Naive thymus-derived CD4-positive, alpha-beta T cell (primary cell): ENCODE measurements around the gene ETFRF1. TPM values are rescaled to one million over a fixed set of nuclear protein-coding genes. Genes with fewer than 3 reads are reported as not detected.

ENCODE experiments used
- ATAC-seq: fragments of 150-1000 bp; cut with Tn5 transposase; 2 replicates; pipeline ENCODE4 v1.10.0; 2021; ENCODE audit warnings: mild to moderate bottlenecking, moderate library complexity
- CTCF ChIA-PET: fragments of 350-600 bp; sonication (Branson Sonifier 250); formaldehyde crosslinking; loops from one replicate; lab custom pipeline; 2021; ENCODE audit warnings: antibody characterized with exemption; lab: Charles Lee
- POLR2A ChIA-PET: fragments of 350-600 bp; sonication (Branson Sonifier 250); formaldehyde crosslinking; loops from one replicate; lab custom pipeline; 2021; ENCODE audit warnings: antibody characterized with exemption, inconsistent platforms; lab: Charles Lee
- DNase-seq, 9 donors: peaks; one replicate each; pipeline versions ENCODE4 v3.0.0 to v3.0.0-alpha.2; 2020 to 2022; ENCODE audit warnings: mixed read lengths in 1 of 9
- H3K27ac ChIP-seq: one replicate; pipeline ENCODE4 v1.7.0; 2013; ENCODE audit warnings: mild to moderate bottlenecking, low read depth, low read length, moderate library complexity
- H3K27me3 ChIP-seq, 2 donors: one replicate each; pipeline ENCODE4 v1.7.0; 2013; ENCODE audit warnings: low read length in 2 of 2, mild to moderate bottlenecking in 2 of 2, moderate library complexity in 2 of 2; ENCODE audit not compliant: control insufficient read depth in 2 of 2, insufficient read depth in 2 of 2
- H3K36me3 ChIP-seq, 3 experiments: 1 replicate in 2 of 3; 2 replicates in 1 of 3; pipeline ENCODE4 v1.7.0; 2013; ENCODE audit warnings: low read length in 3 of 3, mild to moderate bottlenecking in 3 of 3, moderate library complexity in 1 of 3; ENCODE audit not compliant: insufficient read depth in 3 of 3, control insufficient read depth in 2 of 3
- H3K4me1 ChIP-seq, 2 donors: one replicate each; pipeline ENCODE4 v1.7.0; 2013; ENCODE audit warnings: low read length in 2 of 2, mild to moderate bottlenecking in 2 of 2, moderate library complexity in 1 of 2; ENCODE audit not compliant: control insufficient read depth in 2 of 2, insufficient read depth in 2 of 2
- H3K4me3 ChIP-seq: 2 replicates; pipeline ENCODE4 v1.7.0; 2013; ENCODE audit warnings: mild to moderate bottlenecking, low read length
- H3K9me3 ChIP-seq, 3 experiments: 1 replicate in 2 of 3; 2 replicates in 1 of 3; pipeline ENCODE4 v1.7.0; 2013; ENCODE audit warnings: low read length in 3 of 3; ENCODE audit not compliant: control insufficient read depth in 2 of 3
- H3K27ac Mint-ChIP-seq, 9 donors: one replicate each; pipeline ENCODE4 v1.8.0; 2020 to 2022; ENCODE audit warnings: mixed read lengths in 9 of 9, mild to moderate bottlenecking in 8 of 9, moderate library complexity in 5 of 9, inconsistent platforms in 2 of 9
- H3K27me3 Mint-ChIP-seq, 5 donors: one replicate each; pipeline ENCODE4 v1.8.0; 2021 to 2022; ENCODE audit warnings: mixed read lengths in 5 of 5, mild to moderate bottlenecking in 1 of 5
- H3K36me3 Mint-ChIP-seq, 5 donors: one replicate each; pipeline ENCODE4 v1.8.0; 2020 to 2022; ENCODE audit warnings: mixed read lengths in 5 of 5, mild to moderate bottlenecking in 3 of 5, inconsistent platforms in 1 of 5
- H3K4me1 Mint-ChIP-seq, 7 donors: one replicate each; pipeline ENCODE4 v1.8.0; 2020 to 2022; ENCODE audit warnings: mixed read lengths in 7 of 7, mild to moderate bottlenecking in 3 of 7, inconsistent platforms in 1 of 7
- H3K4me3 Mint-ChIP-seq, 10 donors: one replicate each; pipeline ENCODE4 v1.8.0; 2020 to 2022; ENCODE audit warnings: mild to moderate bottlenecking in 10 of 10, mixed read lengths in 10 of 10, moderate library complexity in 6 of 10, inconsistent platforms in 2 of 10
- H3K9me3 Mint-ChIP-seq, 11 donors: one replicate each; pipeline ENCODE4 v1.8.0; 2020 to 2022; ENCODE audit warnings: mixed read lengths in 11 of 11, mild to moderate bottlenecking in 4 of 11, inconsistent platforms in 1 of 11, moderate library complexity in 1 of 11
- intact Hi-C, 2 donors: fragments of 100-400 bp; cut with micrococcal nuclease; formaldehyde crosslinking; loops; one replicate each; pipeline ENCODE4 v1.15.1; 2023
- polyA plus RNA-seq, 2 donors: library from polyadenylated mRNA; unstranded; fragments of 300-500 nt; fragmentation: Illumina TruSeq; gene quantifications; one replicate each; pipeline ENCODE4 v1.2.3, GENCODE V29; 2021
- total RNA-seq, 6 experiments: library from RNA in 5 of 6; stranded (reverse) in 5 of 6; gene quantifications; 1 replicate in 5 of 6; 2 replicates in 1 of 6; pipeline ENCODE4 v1.2.3 and lab custom pipeline; 2021 to 2026

The ETFRF1 gene
- total and polyA plus RNA-seq, 7 experiments from 2014 or later, result 12.9 to 80.4 (median 34.4) TPM

GRCh38 chr12:25236190-25236589 lies 41.2 kb downstream of the ETFRF1 start:
- Histone ChIP-seq H3K27ac (no peak overlapping the region), H3K27me3 (no peaks in the 10 kb centered on the region), H3K9me3 (no peaks in the 10 kb centered on the region), H3K4me3 (no peak overlapping the region), H3K4me1 (peaks cover 5 to 10% of the 10 kb centered on the region in 2 donors), H3K36me3 (peaks cover 0 to 25% (median 8%) of the 10 kb centered on the region in 3 experiments)
- ChIA-PET POLR2A (interaction anchor here (0.9 kb wide), 1 partner anchor 11 kb away, joined by 3 read pairs; no protein-coding TSS in a partner anchor), CTCF (interaction anchor here (0.7 kb wide), 1 partner anchor 216 kb away, joined by 3 read pairs; no protein-coding TSS in a partner anchor)
- H3K4me1 Mint-ChIP-seq, result peaks cover 24 to 62% (median 34%) of the 10 kb centered on the region in 7 donors
- H3K27ac Mint-ChIP-seq, result no peak overlapping the region
- H3K4me3 Mint-ChIP-seq, result no peak overlapping the region
- H3K27me3 Mint-ChIP-seq, result no peaks in the 10 kb centered on the region
- peaks cover 7 to 41% (median 26%) of the 10 kb centered on the region in 5 donors for H3K36me3 Mint-ChIP-seq
- no peaks in the 10 kb centered on the region for H3K9me3 Mint-ChIP-seq
- ATAC-seq (no peak), DNase-seq (no peak)
- intact Hi-C loops, result no loop called here

GRCh38 chr12:25236626-25237025 lies 41.6 kb downstream of the ETFRF1 start:
- Mint-ChIP-seq H3K4me3 (no peak overlapping the region), H3K9me3 (no peaks in the 10 kb centered on the region), H3K4me1 (peaks cover 24 to 67% (median 38%) of the 10 kb centered on the region in 7 donors), H3K27me3 (no peaks in the 10 kb centered on the region), H3K27ac (peak overlapping the region in 4 of 9 donors; percentile 6 to 38 (median 24)), H3K36me3 (peaks cover 7 to 41% (median 26%) of the 10 kb centered on the region in 5 donors)
- no peak overlapping the region for H3K27ac ChIP-seq
- H3K27me3 ChIP-seq, result no peaks in the 10 kb centered on the region
- peaks cover 0 to 25% (median 8%) of the 10 kb centered on the region in 3 experiments for H3K36me3 ChIP-seq
- CTCF ChIA-PET, result interaction anchor here (0.7 kb wide), 1 partner anchor 216 kb away, joined by 3 read pairs; no protein-coding TSS in a partner anchor
- ATAC-seq (no peak), DNase-seq (no peak)
- H3K4me1 ChIP-seq, result peaks cover 9 to 10% of the 10 kb centered on the region in 2 donors
- POLR2A ChIA-PET, result interaction anchor here (0.6 to 0.9 kb wide), 2 partner anchors 11 to 15 kb away, joined by 3 read pairs; partner anchors contain the start of gene KRAS
- intact Hi-C loops, result no loop called here
- H3K9me3 ChIP-seq, result no peaks in the 10 kb centered on the region
- H3K4me3 ChIP-seq, result no peak overlapping the region

GRCh38 chr12:25241167-25242020 lies 46.4 kb downstream of the ETFRF1 start:
- H3K27me3 Mint-ChIP-seq, result no peaks in the 10 kb centered on the region
- ChIA-PET CTCF (interaction anchor here (0.6 to 1.9 kb wide), 17 partner anchors 10 to 250 kb away, joined by 3 to 13 read pairs (median 3); partner anchors contain the start of genes DNAI7, ETFRF1 and KRAS), POLR2A (interaction anchor here (0.5 to 3.1 kb wide), 19 partner anchors 8 to 189 kb away, joined by 3 to 23 read pairs (median 4); partner anchors contain the start of genes DNAI7, ETFRF1 and KRAS)
- peak overlapping the region; percentile 20 for H3K27ac ChIP-seq
- H3K9me3 Mint-ChIP-seq, result no peaks in the 10 kb centered on the region
- intact Hi-C loops, result loop anchor here (1.0 to 10.0 kb wide), 9 partner anchors 8 to 783 kb away; partner anchors contain the start of genes DNAI7 (in 1 of the 2), ETFRF1 (in 1 of the 2) and KRAS (in 1 of the 2)
- no peaks in the 10 kb centered on the region for H3K9me3 ChIP-seq
- peak overlapping the region in 1 of 10 donors; percentile 21 for H3K4me3 Mint-ChIP-seq
- peaks cover 11 to 35% (median 26%) of the 10 kb centered on the region in 5 donors for H3K36me3 Mint-ChIP-seq
- peak overlapping the region in 6 of 9 donors; percentile 44 to 84 (median 65) for H3K27ac Mint-ChIP-seq
- peaks cover 10% of the 10 kb centered on the region in 2 donors for H3K4me1 ChIP-seq
- peaks cover 3 to 9% (median 3%) of the 10 kb centered on the region in 3 experiments for H3K36me3 ChIP-seq
- peak; percentile 89 for ATAC-seq
- H3K27me3 ChIP-seq, result no peaks in the 10 kb centered on the region
- no peak overlapping the region for H3K4me3 ChIP-seq
- peak in 7 of 9 donors; percentile 48 to 71 (median 64) for DNase-seq
- H3K4me1 Mint-ChIP-seq, result peaks cover 17 to 79% (median 53%) of the 10 kb centered on the region in 7 donors

GRCh38 chr12:25242981-25243679 lies 48.1 kb downstream of the ETFRF1 start:
- Mint-ChIP-seq H3K27ac (peak overlapping the region in 8 of 9 donors; percentile 25 to 79 (median 52)), H3K4me1 (peaks cover 13 to 72% (median 51%) of the 10 kb centered on the region in 7 donors), H3K36me3 (peaks cover 4 to 25% (median 21%) of the 10 kb centered on the region in 5 donors), H3K4me3 (no peak overlapping the region), H3K27me3 (no peaks in the 10 kb centered on the region), H3K9me3 (peaks cover 0 to 3% (median 0%) of the 10 kb centered on the region in 11 donors)
- intact Hi-C loops, result loop anchor here (5.0 to 10.0 kb wide), 2 partner anchors 86 to 782 kb away; no protein-coding TSS in a partner anchor
- ATAC-seq, result no peak
- Histone ChIP-seq H3K27ac (no peak overlapping the region), H3K9me3 (no peaks in the 10 kb centered on the region), H3K27me3 (no peaks in the 10 kb centered on the region), H3K36me3 (peaks cover 0 to 3% (median 3%) of the 10 kb centered on the region in 3 experiments), H3K4me3 (no peak overlapping the region), H3K4me1 (peaks cover 10% of the 10 kb centered on the region in 2 donors)
- CTCF ChIA-PET, result interaction anchor here (1.0 kb wide), 1 partner anchor 65 kb away, joined by 3 read pairs; no protein-coding TSS in a partner anchor
- POLR2A ChIA-PET, result interaction anchor here (0.6 to 3.1 kb wide), 5 partner anchors 8 to 133 kb away, joined by 3 to 23 read pairs (median 3); partner anchors contain the start of gene KRAS
- DNase-seq, result no peak

GRCh38 chr12:25243680-25243990 lies 48.6 kb downstream of the ETFRF1 start:
- ATAC-seq, result no peak
- Mint-ChIP-seq H3K4me1 (peaks cover 17 to 74% (median 51%) of the 10 kb centered on the region in 7 donors), H3K36me3 (peaks cover 4 to 25% (median 18%) of the 10 kb centered on the region in 5 donors), H3K9me3 (peaks cover 0 to 3% (median 0%) of the 10 kb centered on the region in 11 donors), H3K27me3 (no peaks in the 10 kb centered on the region), H3K27ac (peak overlapping the region in 6 of 9 donors; percentile 18 to 79 (median 50)), H3K4me3 (no peak overlapping the region)
- ChIA-PET CTCF (no interaction called here), POLR2A (interaction anchor here (0.6 kb wide), 1 partner anchor 79 kb away, joined by 3 read pairs; no protein-coding TSS in a partner anchor)
- no peak overlapping the region for H3K27ac ChIP-seq
- no peak overlapping the region for H3K4me3 ChIP-seq
- DNase-seq, result no peak
- H3K36me3 ChIP-seq, result peaks cover 0 to 3% (median 3%) of the 10 kb centered on the region in 3 experiments
- no peaks in the 10 kb centered on the region for H3K9me3 ChIP-seq
- intact Hi-C loops, result loop anchor here (5.0 to 10.0 kb wide), 2 partner anchors 86 to 781 kb away; no protein-coding TSS in a partner anchor
- no peaks in the 10 kb centered on the region for H3K27me3 ChIP-seq
- H3K4me1 ChIP-seq, result peaks cover 10% of the 10 kb centered on the region in 2 donors
